K562 (cell line): ENCODE measurements around the gene ITPKB. TPM values are rescaled to one million over a fixed set of nuclear protein-coding genes. Genes with fewer than 3 reads are reported as not detected.

Experiments
- CBFA2T2 ChIP-seq: fragments of 450-650 bp; conservative IDR thresholded peaks from 2 replicates; pipeline ENCODE4 v1.6.1; 2017; ENCODE audit warnings: mild to moderate bottlenecking
- ELF4 ChIP-seq: fragments of 450-650 bp; formaldehyde crosslinking; IDR thresholded peaks from 2 replicates; pipeline ENCODE4 v1.4.0; 2022; ENCODE audit warnings: missing genetic modification characterization
- JUN ChIP-seq, 2 experiments: sonication (generic) in 1 of 2; formaldehyde crosslinking in 1 of 2; IDR thresholded peaks; 2 replicates each; pipeline versions ENCODE4 v1.6.1 to v1.8.0; 2012 to 2022; ENCODE audit warnings: borderline replicate concordance in 2 of 2, mild to moderate bottlenecking in 2 of 2, improper control_type of control experiment in 1 of 2, low read depth in 1 of 2, low read length in 1 of 2, missing genetic modification reagents in 1 of 2
- JUND ChIP-seq, 2 experiments: IDR thresholded peaks; 2 replicates in 1 of 2; 3 replicates in 1 of 2; pipeline ENCODE4 v1.6.1; 2011; ENCODE audit warnings: borderline replicate concordance in 2 of 2, low read depth in 2 of 2, low read length in 2 of 2, improper control_type of control experiment in 1 of 2, missing biosample characterization in 1 of 2, missing genetic modification characterization in 1 of 2, missing genetic modification reagents in 1 of 2
- MGA ChIP-seq: fragments of 450-650 bp; IDR thresholded peaks from 2 replicates; pipeline ENCODE4 v1.6.1; 2016; ENCODE audit warnings: mild to moderate bottlenecking, moderate library complexity
- MTA3 ChIP-seq: fragments of 450-650 bp; formaldehyde crosslinking; IDR thresholded peaks from 2 replicates; pipeline ENCODE4 v1.6.1; 2017; ENCODE audit warnings: mild to moderate bottlenecking, borderline replicate concordance
- RCOR1 ChIP-seq, 2 experiments: IDR thresholded peaks; 2 replicates each; pipeline ENCODE4 v1.6.1; 2012; ENCODE audit warnings: low read depth in 2 of 2, low read length in 2 of 2, borderline replicate concordance in 1 of 2, improper control_type of control experiment in 1 of 2
- SMAD2 ChIP-seq: fragments of 150-350 bp; IDR thresholded peaks from 2 replicates; pipeline ENCODE4 v1.6.1; 2014; ENCODE audit warnings: low read depth, mild to moderate bottlenecking, low read length
- SMARCA5 ChIP-seq: fragments of 450-650 bp; IDR thresholded peaks from 2 replicates; pipeline ENCODE4 v1.6.1; 2016
- ZBTB7A ChIP-seq: IDR thresholded peaks from 2 replicates; pipeline ENCODE4 v1.6.1; 2011; ENCODE audit warnings: low read depth, mild to moderate bottlenecking, low read length, moderate library complexity, borderline replicate concordance; ENCODE audit not compliant: control insufficient read depth
- ZNF224 ChIP-seq: sonication (generic); formaldehyde crosslinking; IDR thresholded peaks from 2 replicates; pipeline ENCODE4 v1.8.0; 2022; ENCODE audit warnings: mild to moderate bottlenecking, missing genetic modification reagents
- ZNF384 ChIP-seq: IDR thresholded peaks from 2 replicates; pipeline ENCODE4 v1.6.1; 2012; ENCODE audit warnings: low read depth, low read length, improper control_type of control experiment
- polyA plus RNA-seq, 8 experiments: library from polyadenylated mRNA; depleted of rRNA in 4 of 8; stranded (reverse) in 5 of 8; unstranded in 3 of 8; fragments of >200 nt; fragmentation: Nextera tagmentation in 2 of 8; fragmentation: Illumina TruSeq in 1 of 8; extraction: Ambion mirVana in 2 of 8; extraction: Trizol in 1 of 8; gene quantifications; 2 replicates each; pipeline versions ENCODE4 v1.2.1 to v1.2.3, GENCODE V29; 2011 to 2014; ENCODE audit warnings: inconsistent platforms in 1 of 8, missing spikeins in 1 of 8
- total RNA-seq, 7 experiments: library from RNA; depleted of rRNA in 6 of 7; stranded (reverse); fragments of >200 nt in 6 of 7; fragmentation: Illumina TruSeq in 2 of 7; extraction: Trizol in 2 of 7; gene quantifications; 2 replicates each; pipeline versions ENCODE4 v1.2.1 to v1.2.3, GENCODE V29; 2011 to 2021; ENCODE audit warnings: low replicate concordance in 1 of 7
- TF ChIP-seq, protein P1 (sequence below): sonication (generic); formaldehyde crosslinking; IDR thresholded peaks from 2 replicates; pipeline ENCODE4 v1.9.0; 2022; ENCODE audit warnings: mild to moderate bottlenecking, missing genetic modification reagents

Gene ITPKB
- total and polyA plus RNA-seq, 9 of the 15 experiments (the other 6 are each of a cell fraction or from before 2014, with no cell fraction given) = 0.01 to 0.22 TPM; not detected in 7

DNA sequence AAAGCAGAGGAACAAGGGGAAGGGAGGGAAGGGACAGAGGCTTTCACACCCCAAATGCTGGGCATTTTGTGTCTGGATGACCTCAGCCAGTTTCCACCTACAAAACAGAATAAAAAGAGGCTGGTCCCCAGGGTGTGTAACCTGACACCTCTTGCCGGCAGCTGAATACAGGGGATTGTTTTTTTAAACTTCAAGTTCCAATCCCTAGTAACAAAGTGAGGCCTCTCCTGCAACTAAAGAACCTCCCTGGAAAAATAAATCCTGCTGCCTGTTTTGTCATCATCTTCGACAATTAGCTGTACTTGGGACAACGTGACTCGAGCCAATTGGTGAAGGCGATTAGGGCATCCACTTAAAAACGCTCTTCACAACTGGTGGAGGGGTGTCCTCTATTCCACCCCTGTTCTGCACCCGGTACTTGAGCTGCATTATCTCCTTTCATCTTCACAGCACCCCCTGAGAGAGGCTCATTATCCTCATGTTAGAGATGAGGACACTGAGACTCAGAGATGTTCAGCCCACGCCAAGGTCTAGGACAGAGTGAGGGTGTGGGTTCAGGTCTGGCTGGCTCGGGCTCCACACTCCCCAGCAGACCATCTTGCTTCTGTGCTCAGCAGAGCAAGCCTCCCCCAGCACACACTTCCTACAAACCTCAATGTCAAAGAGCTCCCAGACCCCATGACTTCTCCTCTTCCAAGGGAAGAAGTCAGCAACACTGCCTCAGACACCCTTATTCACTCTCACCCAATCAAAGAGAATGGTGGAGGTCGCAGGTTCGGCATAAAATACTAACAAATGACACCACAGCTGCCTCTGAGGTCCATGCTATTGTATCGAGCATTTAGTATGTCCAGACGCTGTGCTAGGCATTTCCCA, 15.2 kb downstream of the ITPKB start (continued):
- TF ChIP-seq MGA (0 out of 2 replicates have a peak, but pooled peaks have one; percentile 0), SMAD2 (no peak), MTA3 (0 out of 2 replicates have a peak, but pooled peaks have one; percentile 21), ZBTB7A (no peak), JUN (IDR thresholded peaks at IDR 0.05; ENCODE audit: borderline replicate concordance, low read depth, low read length) (no peak), JUN (CRISPR knock-in tag; IDR thresholded peaks at IDR 0.05; ENCODE audit: borderline replicate concordance) (no peak), ZNF224 (CRISPR knock-in tag) (no peak), ZNF384 (peak; percentile 40; the same call in 1 of the 2 replicates), CBFA2T2 (no peak), SMARCA5 (no peak), ELF4 (CRISPR knock-in tag) (no peak), JUND (IDR thresholded peaks at IDR 0.05; ENCODE audit: borderline replicate concordance, low read depth, low read length) (0 out of 2 replicates have a peak, but pooled peaks have one; percentile 3), JUND (tag; IDR thresholded peaks at IDR 0.05; ENCODE audit: borderline replicate concordance, low read depth, low read length) (no peak), RCOR1 (IDR thresholded peaks at IDR 0.05; ENCODE audit: borderline replicate concordance in 1 of 2, low read depth in 2 of 2, low read length in 2 of 2) (0 out of 4 replicates have a peak, but pooled peaks of 1 of the 2 experiments have one; percentile 4)
- TF ChIP-seq, protein P1, sequence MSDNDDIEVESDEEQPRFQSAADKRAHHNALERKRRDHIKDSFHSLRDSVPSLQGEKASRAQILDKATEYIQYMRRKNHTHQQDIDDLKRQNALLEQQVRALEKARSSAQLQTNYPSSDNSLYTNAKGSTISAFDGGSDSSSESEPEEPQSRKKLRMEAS (CRISPR knock-in tag) = no peak
